Spleen (tissue), 11 donors: Measurements from ENCODE around the gene LIF. TPM values are rescaled to one million over a fixed set of nuclear protein-coding genes. Genes with fewer than 3 reads are reported as not detected.

Experiments used
- DNase-seq: peaks from one replicate; pipeline ENCODE4 v3.0.0-alpha.2; 2020
- H3K27ac ChIP-seq, 8 donors: fragments of 200-600 bp; sonication (generic) in 7 of 8; 1 replicate in 4 of 8; 2 replicates in 4 of 8; pipeline versions ENCODE4 v1.5.0 to v1.8.0; 2016 to 2021; ENCODE audit warnings: inconsistent platforms in 4 of 8, mild to moderate bottlenecking in 4 of 8, moderate library complexity in 1 of 8
- H3K27me3 ChIP-seq, 7 donors: fragments of 200-600 bp; sonication (generic) in 6 of 7; replicated peaks in 1 of 7; 1 replicate in 4 of 7; 2 replicates in 3 of 7; pipeline versions ENCODE4 v1.5.0 to v1.8.0; 2016 to 2021; ENCODE audit warnings: inconsistent platforms in 3 of 7, mild to moderate bottlenecking in 1 of 7
- H3K36me3 ChIP-seq, 6 donors: fragments of 200-600 bp; sonication (generic) in 5 of 6; 1 replicate in 4 of 6; 2 replicates in 2 of 6; pipeline versions ENCODE4 v1.5.0 to v1.8.0; 2016 to 2021; ENCODE audit warnings: inconsistent platforms in 2 of 6
- H3K4me1 ChIP-seq, 6 donors: fragments of 200-600 bp; sonication (generic) in 5 of 6; 1 replicate in 3 of 6; 2 replicates in 3 of 6; pipeline versions ENCODE4 v1.5.0 to v1.8.0; 2016 to 2021; ENCODE audit warnings: inconsistent platforms in 3 of 6
- H3K4me3 ChIP-seq, 8 donors: fragments of 200-600 bp; sonication (generic) in 7 of 8; 1 replicate in 4 of 8; 2 replicates in 4 of 8; pipeline versions ENCODE4 v1.5.0 to v1.8.0; 2016 to 2021; ENCODE audit warnings: inconsistent platforms in 4 of 8, mild to moderate bottlenecking in 4 of 8, moderate library complexity in 2 of 8
- H3K9me3 ChIP-seq, 8 donors: fragments of 200-600 bp; sonication (generic) in 7 of 8; 1 replicate in 4 of 8; 2 replicates in 4 of 8; pipeline versions ENCODE4 v1.5.0 to v1.8.0; 2016 to 2021; ENCODE audit warnings: inconsistent platforms in 4 of 8
- CTCF ChIP-seq, 11 experiments: fragments of 200-600 bp in 7 of 11; fragments of 450-650 bp in 4 of 11; sonication (generic) in 4 of 11; IDR thresholded peaks in 8 of 11; conservative IDR thresholded peaks in 3 of 11; 1 replicate in 7 of 11; 2 replicates in 4 of 11; pipeline versions ENCODE4 v1.4.0 to v1.8.0; 2016 to 2021; ENCODE audit warnings: antibody characterized with exemption in 11 of 11, inconsistent platforms in 4 of 11, mild to moderate bottlenecking in 1 of 11
- POLR2A ChIP-seq, 3 donors: fragments of 450-650 bp; IDR thresholded peaks; one replicate each; pipeline ENCODE4 v1.5.1; 2017; ENCODE audit warnings: antibody characterized with exemption in 3 of 3, mild to moderate bottlenecking in 1 of 3
- POLR2AphosphoS5 ChIP-seq, 3 donors: sonication (generic); formaldehyde crosslinking; IDR thresholded peaks; one replicate each; pipeline ENCODE4 v1.5.1; 2017; ENCODE audit warnings: antibody characterized with exemption in 3 of 3
- WGBS, 5 donors: extraction: QIAGEN DNeasy Blood & Tissue Kit in 3 of 5; methylation state at CpG; one replicate each; pipeline versions ENCODE4 v1.1.5 to v1.1.7; 2013 to 2018; 5-methylcytosine and 5-hydroxymethylcytosine counted together
- intact Hi-C: fragments of 100-400 bp; cut with DNase I; formaldehyde crosslinking; loops from one replicate; pipeline ENCODE4 v1.15.0; 2023; ENCODE audit warnings: low total_unique reads
- polyA plus RNA-seq, 3 donors: library from polyadenylated mRNA; stranded (reverse); fragments of 200-250 nt; gene quantifications; one replicate each; pipeline ENCODE4 v1.2.1, GENCODE V29; 2013
- total RNA-seq, 7 donors: library from RNA; depleted of rRNA in 3 of 7; stranded (reverse); fragments of >200 nt in 3 of 7; fragmentation: NEBNext Ultra II Directional in 4 of 7; extraction: Animal tissue kit (Norgen Biotek cat#: 25700) in 4 of 7; gene quantifications; one replicate each; pipeline versions ENCODE4 v1.1.0 to v1.2.1, GENCODE V29; 2016 to 2021
- donor health status: healthy with polysubstance abuse.
- donor health status: DM: no; HTN: no; CAD: no; lungs with moderate emphysema.
- donor health status: DM: no; HTN: no; CAD: no.
- donor health status: Bipolar disorder and iron deficiency.
- donor health status: healthy.
- donor health status: DM: no; HTN: no; CAD: no.
- donor health status: DM: yes; HTN: yes; CAD: no.

Gene LIF
- total and polyA plus RNA-seq, 10 donors, result 0.21 to 3.2 (median 0.85) TPM; not detected in 2

GRCh38 chr22:30273711-30274436 lies 27.3 kb upstream of the LIF start:
- Histone ChIP-seq H3K27ac (peak overlapping the region in 2 of 8 donors; percentile 41 to 47), H3K27me3 (peaks cover 0 to 16% (median 0%) of the 10 kb centered on the region in 7 donors)
- peak in 1 of 3 donors; percentile 24 for TF ChIP-seq POLR2AphosphoS5 (IDR thresholded peaks at IDR 0.05)
- no peak for TF ChIP-seq POLR2A (IDR thresholded peaks at IDR 0.05)
- no peak for TF ChIP-seq CTCF (IDR thresholded peaks at IDR 0.05 in 8 of 11, conservative IDR thresholded peaks at IDR 0.05 in 3 of 11)

GRCh38 chr22:30272781-30273601 lies 26.4 kb upstream of the LIF start:
- H3K9me3 ChIP-seq, result no peaks in the 10 kb centered on the region
- H3K27ac ChIP-seq, result peak overlapping the region in 3 of 8 donors; percentile 19 to 47 (median 41)
- H3K27me3 ChIP-seq, result peaks cover 0 to 10% (median 0%) of the 10 kb centered on the region in 7 donors
- intact Hi-C loops, result no loop called here
- H3K4me3 ChIP-seq, result peak overlapping the region in 1 of 8 donors; percentile 0
- WGBS, 5 donors, result 53 to 84% (median 72%) methylated on average over 16 of the region's 16 CpGs
- peaks cover 0 to 19% (median 0%) of the 10 kb centered on the region in 6 donors for H3K36me3 ChIP-seq
- peaks cover 7 to 97% (median 37%) of the 10 kb centered on the region in 6 donors for H3K4me1 ChIP-seq
- TF ChIP-seq CTCF (IDR thresholded peaks at IDR 0.05 in 8 of 11, conservative IDR thresholded peaks at IDR 0.05 in 3 of 11), result no peak
- peak in 2 of 3 donors; percentile 47 to 62 for TF ChIP-seq POLR2AphosphoS5 (IDR thresholded peaks at IDR 0.05)
- no peak for DNase-seq

More at GRCh38 chr22:30273711-30274436, 27.3 kb upstream of the LIF start:
- H3K4me3 ChIP-seq, result peak overlapping the region in 1 of 8 donors; percentile 0
- intact Hi-C loops, result no loop called here
- H3K36me3 ChIP-seq, result peaks cover 0 to 16% (median 0%) of the 10 kb centered on the region in 6 donors
- peaks cover 9 to 97% (median 39%) of the 10 kb centered on the region in 6 donors for H3K4me1 ChIP-seq
- 68 to 80% (median 74%) methylated on average over 10 of the region's 10 CpGs for WGBS, 5 donors
- H3K9me3 ChIP-seq, result no peaks in the 10 kb centered on the region
- no peak for DNase-seq

- no peaks in the 10 kb centered on the region for H3K9me3 ChIP-seq
- H3K36me3 ChIP-seq, result peaks cover 0 to 19% (median 0%) of the 10 kb centered on the region in 6 donors
- TF ChIP-seq POLR2AphosphoS5 (IDR thresholded peaks at IDR 0.05), result peak; percentile 83 to 90 (median 88)
- TF ChIP-seq CTCF (IDR thresholded peaks at IDR 0.05 in 8 of 11, conservative IDR thresholded peaks at IDR 0.05 in 3 of 11), result peak in 1 of 11 experiments; percentile 9
- no peak for TF ChIP-seq POLR2A (IDR thresholded peaks at IDR 0.05)
- H3K27me3 ChIP-seq, result no peaks in the 10 kb centered on the region
- H3K4me1 ChIP-seq, result peaks cover 4 to 97% (median 36%) of the 10 kb centered on the region in 6 donors
- peak overlapping the region in 1 of 8 donors; percentile 48 for H3K4me3 ChIP-seq
- peak; percentile 94 for DNase-seq
- intact Hi-C loops, result no loop called here
- 41 to 64% (median 49%) methylated on average over 15 to 16 of the region's 16 CpGs for WGBS, 5 donors
- H3K27ac ChIP-seq, result peak overlapping the region in 7 of 8 donors; percentile 54 to 89 (median 73)
Observed at GRCh38 chr22:30270832-30271231, 24.3 kb upstream of the LIF start.
